Caco-2 (cell line): ENCODE results near the gene PPP1CC. TPM values are rescaled to one million over a fixed set of nuclear protein-coding genes. Genes with fewer than 3 reads are reported as not detected.

Experiments
- BruUV-seq: library from RNA; stranded (reverse); fragments of 400-500 nt; replicated peaks from 2 replicates; lab custom pipeline; 2021; lab: Mats Ljungman, UMichigan
- CTCF ChIA-PET: fragments of 300-600 bp; sonication (Branson Sonifier 250); formaldehyde crosslinking; loops from one replicate; lab custom pipeline; 2022; ENCODE audit warnings: antibody characterized with exemption; lab: Charles Lee
- POLR2A ChIA-PET: fragments of 300-600 bp; sonication (Branson Sonifier 250); formaldehyde crosslinking; loops from one replicate; lab custom pipeline; 2022; ENCODE audit warnings: antibody characterized with exemption; lab: Charles Lee
- DNase-seq, 2 experiments: peaks; one replicate each; pipeline versions ENCODE4 v3.0.0 to v3.0.0-alpha.2; 2020 to 2022
- H3K27me3 ChIP-seq: replicated peaks from 2 replicates; pipeline ENCODE4 v1.6.0; 2011; ENCODE audit warnings: low read length; ENCODE audit not compliant: control insufficient read depth, insufficient read depth
- H3K36me3 ChIP-seq: 2 replicates; pipeline ENCODE4 v1.5.1; 2011; ENCODE audit warnings: low read length; ENCODE audit not compliant: control insufficient read depth, insufficient read depth
- H3K4me1 ChIP-seq: fragments of 250-450 bp; sonication (Bioruptor Pico); 2 replicates; pipeline ENCODE4 v1.5.1; 2020; ENCODE audit warnings: mild to moderate bottlenecking
- H3K4me3 ChIP-seq: 2 replicates; pipeline ENCODE4 v1.5.1; 2011; ENCODE audit warnings: low read depth, mild to moderate bottlenecking, control low read depth, low read length
- H3K9me3 ChIP-seq: fragments of 250-450 bp; sonication (Bioruptor Pico); 2 replicates; pipeline ENCODE4 v1.5.1; 2020; ENCODE audit warnings: mild to moderate bottlenecking, moderate library complexity
- H3K27ac Mint-ChIP-seq: one replicate; pipeline ENCODE4 v1.8.0; 2022; ENCODE audit warnings: mixed read lengths; ENCODE audit not compliant: unreplicated experiment
- H3K27me3 Mint-ChIP-seq: one replicate; pipeline ENCODE4 v1.8.0; 2022; ENCODE audit warnings: mixed read lengths; ENCODE audit not compliant: insufficient read depth, unreplicated experiment
- H3K36me3 Mint-ChIP-seq: one replicate; pipeline ENCODE4 v1.8.0; 2022; ENCODE audit warnings: mild to moderate bottlenecking, mixed read lengths; ENCODE audit not compliant: insufficient read depth, unreplicated experiment
- H3K4me1 Mint-ChIP-seq: one replicate; pipeline ENCODE4 v1.8.0; 2022; ENCODE audit warnings: low read depth, mixed read lengths; ENCODE audit not compliant: unreplicated experiment
- H3K4me3 Mint-ChIP-seq: one replicate; pipeline ENCODE4 v1.8.0; 2022; ENCODE audit warnings: mild to moderate bottlenecking, moderate library complexity, mixed read lengths; ENCODE audit not compliant: unreplicated experiment
- H3K9me3 Mint-ChIP-seq: one replicate; pipeline ENCODE4 v1.8.0; 2022; ENCODE audit warnings: mixed read lengths; ENCODE audit not compliant: unreplicated experiment
- CTCF ChIP-seq, 2 experiments: fragments of 200-600 bp in 1 of 2; IDR thresholded peaks; 1 replicate in 1 of 2; 2 replicates in 1 of 2; pipeline versions ENCODE4 v1.5.1 to v1.8.0; 2011 to 2022; ENCODE audit warnings: antibody characterized with exemption in 1 of 2, control low read depth in 1 of 2, inconsistent platforms in 1 of 2, low read depth in 1 of 2, low read length in 1 of 2, mild to moderate bottlenecking in 1 of 2, moderate library complexity in 1 of 2; ENCODE audit not compliant: insufficient read depth in 1 of 2, severe bottlenecking in 1 of 2, unreplicated experiment in 1 of 2
- intact Hi-C: fragments of 100-400 bp; cut with micrococcal nuclease; formaldehyde crosslinking; loops from one replicate; pipeline ENCODE4 v1.10.0; 2022; ENCODE audit not compliant: unreplicated experiment
- total RNA-seq: library from RNA; stranded (reverse); gene quantifications from 2 replicates; pipeline ENCODE4 v1.2.3, GENCODE V29; 2022

Gene PPP1CC
- total RNA-seq, 1 experiment from 2014 or later: 213 TPM

GRCh38 chr12:110743571-110744093 is 941 bp upstream of the PPP1CC start:
- peaks cover 33% of the 10 kb centered on the region for H3K36me3 Mint-ChIP-seq
- peak overlapping the region; percentile 95 for H3K27ac Mint-ChIP-seq
- Histone ChIP-seq H3K36me3 (peaks cover 2% of the 10 kb centered on the region; the same call in 1 of the 2 replicates), H3K27me3 (no peaks in the 10 kb centered on the region), H3K4me3 (peak overlapping the region; percentile 97), H3K9me3 (no peaks in the 10 kb centered on the region), H3K4me1 (peaks cover 19% of the 10 kb centered on the region; the same call in 1 of the 2 replicates)
- BruUV-seq: no TSS peak
- TF ChIP-seq CTCF (IDR thresholded peaks at IDR 0.05; ENCODE audit: insufficient read depth in 1 of 2, low read depth in 1 of 2, low read length in 1 of 2, severe bottlenecking in 1 of 2, unreplicated experiment in 1 of 2): no peak
- ChIA-PET POLR2A (interaction anchor here (0.5 to 0.6 kb wide), 2 partner anchors 29 to 118 kb away, joined by 4 read pairs; no protein-coding TSS in a partner anchor), CTCF (interaction anchor here (0.6 kb wide), 1 partner anchor 39 kb away, joined by 3 read pairs; no protein-coding TSS in a partner anchor)
- H3K27me3 Mint-ChIP-seq: no peaks in the 10 kb centered on the region
- intact Hi-C loops: loop anchor here (5.0 to 10.0 kb wide), 2 partner anchors 81 to 1171 kb away; partner anchors contain the start of genes MMAB and MVK
- H3K9me3 Mint-ChIP-seq: no peaks in the 10 kb centered on the region
- H3K4me3 Mint-ChIP-seq: peak overlapping the region; percentile 93
- DNase-seq: peak in 1 of 2 experiments; percentile 15
- H3K4me1 Mint-ChIP-seq: peaks cover 13% of the 10 kb centered on the region

GRCh38 chr12:110742096-110742717 is 484 bp downstream of the PPP1CC start:
- no peak for TF ChIP-seq CTCF (IDR thresholded peaks at IDR 0.05; ENCODE audit: insufficient read depth in 1 of 2, low read depth in 1 of 2, low read length in 1 of 2, severe bottlenecking in 1 of 2, unreplicated experiment in 1 of 2)
- Mint-ChIP-seq H3K4me1 (peaks cover 13% of the 10 kb centered on the region), H3K27me3 (no peaks in the 10 kb centered on the region), H3K9me3 (no peaks in the 10 kb centered on the region), H3K36me3 (peaks cover 38% of the 10 kb centered on the region), H3K4me3 (peak overlapping the region; percentile 93), H3K27ac (peak overlapping the region; percentile 95)
- no TSS peak for BruUV-seq
- DNase-seq: peak in 1 of 2 experiments; percentile 41
- H3K9me3 ChIP-seq: no peaks in the 10 kb centered on the region
- intact Hi-C loops: loop anchor here (5.0 to 10.0 kb wide), 2 partner anchors 83 to 1170 kb away; partner anchors contain the start of genes MMAB and MVK
- CTCF ChIA-PET: no interaction called here
- POLR2A ChIA-PET: no interaction called here
- H3K36me3 ChIP-seq: peaks cover 2% of the 10 kb centered on the region; the same call in 1 of the 2 replicates
- no peaks in the 10 kb centered on the region for H3K27me3 ChIP-seq
- peaks cover 19% of the 10 kb centered on the region; the same call in 1 of the 2 replicates for H3K4me1 ChIP-seq
- peak overlapping the region; percentile 97 for H3K4me3 ChIP-seq

GRCh38 chr12:110741341-110742095 is 1.2 kb downstream of the PPP1CC start:
- intact Hi-C loops: loop anchor here (5.0 to 10.0 kb wide), 2 partner anchors 83 to 1169 kb away; partner anchors contain the start of genes MMAB and MVK
- Mint-ChIP-seq H3K27me3 (no peaks in the 10 kb centered on the region), H3K4me3 (peak overlapping the region; percentile 93), H3K9me3 (no peaks in the 10 kb centered on the region), H3K36me3 (peaks cover 38% of the 10 kb centered on the region), H3K27ac (peak overlapping the region; percentile 95), H3K4me1 (peaks cover 13% of the 10 kb centered on the region)
- Histone ChIP-seq H3K36me3 (peaks cover 2% of the 10 kb centered on the region; the same call in 1 of the 2 replicates), H3K4me1 (peaks cover 19% of the 10 kb centered on the region; the same call in 1 of the 2 replicates), H3K4me3 (peak overlapping the region; percentile 97), H3K27me3 (no peaks in the 10 kb centered on the region), H3K9me3 (no peaks in the 10 kb centered on the region)
- no peak for TF ChIP-seq CTCF (IDR thresholded peaks at IDR 0.05; ENCODE audit: insufficient read depth in 1 of 2, low read depth in 1 of 2, low read length in 1 of 2, severe bottlenecking in 1 of 2, unreplicated experiment in 1 of 2)
- ChIA-PET POLR2A (no interaction called here), CTCF (interaction anchor here (0.7 kb wide), 1 partner anchor 146 kb away, joined by 3 read pairs; no protein-coding TSS in a partner anchor)
- TSS peak; percentile 37 for BruUV-seq
- DNase-seq: no peak
